A673 (cell line): ENCODE measurements around the gene FLVCR2.

Experiments used
- EZH2 ChIP-seq: fragments of 200-600 bp; sonication (generic); IDR thresholded peaks from 2 replicates; pipeline ENCODE4 v1.6.1; 2017; ENCODE audit warnings: borderline replicate concordance, low read depth, mild to moderate bottlenecking, mixed read lengths, antibody characterized with exemption, low read length; ENCODE audit not compliant: poor library complexity, severe bottlenecking
- TF ChIP-seq, protein P1 (sequence below): fragments of 300-800, 200-600 bp; sonication (generic); conservative IDR thresholded peaks from 2 replicates; pipeline ENCODE4 v1.5.1; 2017; ENCODE audit warnings: low read depth, mild to moderate bottlenecking, antibody characterized with exemption, low read length, moderate library complexity, mixed read lengths

- TF ChIP-seq, protein P1, sequence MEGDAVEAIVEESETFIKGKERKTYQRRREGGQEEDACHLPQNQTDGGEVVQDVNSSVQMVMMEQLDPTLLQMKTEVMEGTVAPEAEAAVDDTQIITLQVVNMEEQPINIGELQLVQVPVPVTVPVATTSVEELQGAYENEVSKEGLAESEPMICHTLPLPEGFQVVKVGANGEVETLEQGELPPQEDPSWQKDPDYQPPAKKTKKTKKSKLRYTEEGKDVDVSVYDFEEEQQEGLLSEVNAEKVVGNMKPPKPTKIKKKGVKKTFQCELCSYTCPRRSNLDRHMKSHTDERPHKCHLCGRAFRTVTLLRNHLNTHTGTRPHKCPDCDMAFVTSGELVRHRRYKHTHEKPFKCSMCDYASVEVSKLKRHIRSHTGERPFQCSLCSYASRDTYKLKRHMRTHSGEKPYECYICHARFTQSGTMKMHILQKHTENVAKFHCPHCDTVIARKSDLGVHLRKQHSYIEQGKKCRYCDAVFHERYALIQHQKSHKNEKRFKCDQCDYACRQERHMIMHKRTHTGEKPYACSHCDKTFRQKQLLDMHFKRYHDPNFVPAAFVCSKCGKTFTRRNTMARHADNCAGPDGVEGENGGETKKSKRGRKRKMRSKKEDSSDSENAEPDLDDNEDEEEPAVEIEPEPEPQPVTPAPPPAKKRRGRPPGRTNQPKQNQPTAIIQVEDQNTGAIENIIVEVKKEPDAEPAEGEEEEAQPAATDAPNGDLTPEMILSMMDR = no peak
- no peak for TF ChIP-seq EZH2
Observed at GRCh38 chr14:75610834-75611233, 32.4 kb downstream of the FLVCR2 start.
